SK-N-SH treated with all-trans-retinoic acid at 6 μM for 48 hours (cell line): ENCODE results near the gene LSAMP.

Experiments
- CREB5 ChIP-seq: fragments of 250-450 bp; sonication (Bioruptor Pico); IDR thresholded peaks from 2 replicates; pipeline ENCODE4 v1.5.1; 2020; ENCODE audit warnings: low read depth, mild to moderate bottlenecking, moderate library complexity
- GLIS3 ChIP-seq: fragments of 250-450 bp; sonication (Bioruptor Pico); IDR thresholded peaks from 2 replicates; pipeline ENCODE4 v1.5.0; 2020; ENCODE audit warnings: mild to moderate bottlenecking, moderate library complexity
- OSR1 ChIP-seq: fragments of 250-450 bp; sonication (Bioruptor Pico); IDR thresholded peaks from 2 replicates; pipeline ENCODE4 v1.8.0; 2022; ENCODE audit warnings: moderate library complexity, mild to moderate bottlenecking, inconsistent platforms
- RARB ChIP-seq: fragments of 250-450 bp; sonication (Bioruptor Pico); IDR thresholded peaks from 2 replicates; pipeline ENCODE4 v1.8.0; 2021; ENCODE audit warnings: mild to moderate bottlenecking, moderate library complexity
- SNAI2 ChIP-seq: fragments of 250-450 bp; sonication (Bioruptor Pico); IDR thresholded peaks from 2 replicates; pipeline ENCODE4 v1.5.0; 2020; ENCODE audit warnings: mild to moderate bottlenecking, moderate library complexity
- ZFP30 ChIP-seq: fragments of 450-650 bp; formaldehyde crosslinking; IDR thresholded peaks from 2 replicates; pipeline ENCODE4 v1.5.0; 2022; ENCODE audit warnings: mild to moderate bottlenecking, moderate library complexity
- TF ChIP-seq, protein P1 (sequence below): fragments of 250-450 bp; sonication (Bioruptor Pico); IDR thresholded peaks from 2 replicates; pipeline ENCODE4 v1.8.0; 2020; ENCODE audit warnings: mild to moderate bottlenecking, moderate library complexity, borderline replicate concordance

- no peak for TF ChIP-seq CREB5 (CRISPR knock-in tag)
- no peak for TF ChIP-seq GLIS3
- TF ChIP-seq SNAI2 (CRISPR knock-in tag): no peak
- TF ChIP-seq, protein P1, sequence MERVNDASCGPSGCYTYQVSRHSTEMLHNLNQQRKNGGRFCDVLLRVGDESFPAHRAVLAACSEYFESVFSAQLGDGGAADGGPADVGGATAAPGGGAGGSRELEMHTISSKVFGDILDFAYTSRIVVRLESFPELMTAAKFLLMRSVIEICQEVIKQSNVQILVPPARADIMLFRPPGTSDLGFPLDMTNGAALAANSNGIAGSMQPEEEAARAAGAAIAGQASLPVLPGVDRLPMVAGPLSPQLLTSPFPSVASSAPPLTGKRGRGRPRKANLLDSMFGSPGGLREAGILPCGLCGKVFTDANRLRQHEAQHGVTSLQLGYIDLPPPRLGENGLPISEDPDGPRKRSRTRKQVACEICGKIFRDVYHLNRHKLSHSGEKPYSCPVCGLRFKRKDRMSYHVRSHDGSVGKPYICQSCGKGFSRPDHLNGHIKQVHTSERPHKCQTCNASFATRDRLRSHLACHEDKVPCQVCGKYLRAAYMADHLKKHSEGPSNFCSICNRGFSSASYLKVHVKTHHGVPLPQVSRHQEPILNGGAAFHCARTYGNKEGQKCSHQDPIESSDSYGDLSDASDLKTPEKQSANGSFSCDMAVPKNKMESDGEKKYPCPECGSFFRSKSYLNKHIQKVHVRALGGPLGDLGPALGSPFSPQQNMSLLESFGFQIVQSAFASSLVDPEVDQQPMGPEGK: no peak
- TF ChIP-seq ZFP30 (CRISPR knock-in tag): no peak
- TF ChIP-seq RARB (CRISPR knock-in tag): no peak
- TF ChIP-seq OSR1 (CRISPR knock-in tag): no peak
Measured at GRCh38 chr3:116429479-116430269, 15.6 kb downstream of the LSAMP start.
